ENCODE measurements around the gene SPRN. TPM values are rescaled to one million over a fixed set of nuclear protein-coding genes. Genes with fewer than 3 reads are reported as not detected.
"Not testable (repeated sequence)": the region's sequence is repeated elsewhere in the genome, so short reads cannot be mapped to it uniquely, and the experiment has no call there.

The SPRN gene, protein sequence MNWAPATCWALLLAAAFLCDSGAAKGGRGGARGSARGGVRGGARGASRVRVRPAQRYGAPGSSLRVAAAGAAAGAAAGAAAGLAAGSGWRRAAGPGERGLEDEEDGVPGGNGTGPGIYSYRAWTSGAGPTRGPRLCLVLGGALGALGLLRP
- not detected in 2 replicates for total RNA-seq (2014; rRNA removed; shearing (Covaris generic))

DNA sequence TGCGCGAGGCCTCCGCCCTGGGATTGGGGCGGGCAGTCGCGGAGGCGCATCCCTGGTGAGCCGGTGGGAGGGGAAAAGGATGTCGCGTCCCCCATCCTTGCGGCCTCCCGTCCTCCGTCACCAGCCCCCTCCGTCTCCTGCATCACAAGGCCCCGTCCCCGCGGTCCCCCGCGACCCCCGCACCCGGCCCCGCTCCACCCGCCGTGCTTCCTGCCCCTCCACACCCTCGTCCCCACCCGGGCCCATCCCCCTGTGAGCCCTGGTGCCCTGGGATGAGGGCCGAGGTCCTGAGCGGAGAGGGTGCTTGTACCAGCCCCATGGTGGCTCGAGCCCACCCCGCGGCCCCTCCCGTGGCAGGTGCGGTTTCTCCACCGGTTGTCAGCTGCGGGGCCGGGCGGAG, at the start of gene SPRN:
TSS of gene SPRN (minus strand) at position 25 of the 400 bp plus-strand sequence. CDS start 944 bp downstream, outside the sequence.
- in situ Hi-C loops (cut with HindIII; ENCODE audit: low sequenced_read_pairs), result not testable (repeated sequence)

DNA sequence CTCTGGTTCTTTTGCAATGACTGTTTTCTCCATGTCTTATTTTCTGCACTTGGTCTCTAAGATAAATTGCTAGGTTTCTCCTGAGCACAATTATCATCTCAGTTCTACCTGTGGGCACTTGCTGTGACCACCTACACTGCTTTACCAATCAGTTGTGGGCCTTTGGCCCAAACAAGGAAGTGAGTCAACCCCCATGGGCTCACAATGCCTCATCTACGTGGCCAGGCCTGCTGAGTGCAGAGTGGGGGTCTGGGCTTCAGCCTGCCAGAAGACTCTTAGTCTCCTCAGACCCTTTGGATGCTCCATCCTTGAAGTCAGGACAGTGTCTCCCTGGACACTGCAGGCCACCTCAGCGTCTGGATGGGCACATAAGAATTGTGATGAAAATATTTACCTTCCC, 49.6 kb upstream of the SPRN start:
- in situ Hi-C loops (cut with HindIII; ENCODE audit: low sequenced_read_pairs), result no loop called here
- no peak for DNase-seq (ENCODE audit: low spot score)

More for the DNA sequence above, at the start of gene SPRN:
- not testable (repeated sequence) for DNase-seq (ENCODE audit: low spot score)

- DNase-seq (ENCODE audit: low spot score), result no peak
- in situ Hi-C loops (cut with HindIII; ENCODE audit: low sequenced_read_pairs), result no loop called here
Measured at GRCh38 chr10:133473270-133473669, 48.8 kb upstream of the SPRN start.

DNA sequence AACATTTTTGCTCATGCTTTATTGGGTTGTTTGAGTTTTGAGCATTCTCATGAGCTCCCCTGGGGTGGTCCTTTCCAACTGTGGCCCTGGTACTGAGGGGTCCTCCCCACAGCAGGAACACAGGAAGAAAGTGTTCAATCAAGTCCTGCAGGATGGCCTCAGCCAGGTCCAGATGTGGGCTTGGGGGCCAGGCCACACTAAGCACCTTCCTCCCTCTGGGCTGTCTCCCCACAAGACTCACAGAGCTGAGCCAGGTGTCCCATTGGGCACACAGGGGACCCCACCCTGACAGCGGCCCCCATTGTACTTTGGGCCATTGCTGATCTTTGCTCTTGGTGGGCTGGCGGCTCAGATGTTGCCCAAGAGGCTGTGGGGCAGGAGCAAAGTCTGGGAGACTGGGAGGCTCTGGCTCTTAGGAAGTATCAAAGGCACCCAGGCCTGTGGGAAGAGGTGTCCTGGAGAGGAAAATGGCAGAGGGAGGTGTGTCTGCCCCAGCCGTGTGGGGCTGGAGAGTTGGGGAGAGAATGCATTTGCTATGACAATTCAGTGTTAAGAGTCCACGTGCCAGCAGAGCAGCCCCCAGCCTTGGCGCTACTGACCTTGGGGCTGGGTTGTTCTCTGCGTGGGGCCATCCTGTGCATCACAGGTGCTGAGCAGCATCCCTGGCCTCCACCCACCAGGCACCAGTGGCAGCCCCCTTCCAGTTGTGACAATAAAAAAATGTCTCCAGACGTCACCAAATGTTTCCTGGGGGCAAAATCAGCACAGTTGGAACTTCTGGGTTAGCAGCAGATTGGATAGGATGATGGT, 47.1 kb upstream of the SPRN start:
- DNase-seq (ENCODE audit: low spot score), result no peak
- in situ Hi-C loops (cut with HindIII; ENCODE audit: low sequenced_read_pairs), result no loop called here

DNA sequence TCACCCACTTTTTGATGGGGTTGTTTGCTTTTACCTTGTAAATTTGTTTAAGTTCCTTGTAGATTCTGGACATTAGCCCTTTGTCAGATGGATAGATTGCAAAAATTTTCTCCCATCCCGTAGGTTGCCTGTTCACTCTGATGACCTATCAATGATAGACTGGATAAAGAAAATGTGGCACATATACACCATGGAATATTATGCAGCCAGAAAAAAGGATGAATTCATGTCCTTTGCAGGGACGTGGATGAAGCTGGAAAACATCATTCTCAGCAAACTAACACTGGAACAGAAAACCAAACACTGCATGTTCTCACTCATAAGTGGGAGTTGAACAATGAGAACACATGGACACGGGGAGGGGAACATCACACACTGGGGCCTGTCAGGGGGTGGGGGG, 44.8 kb upstream of the SPRN start:
- in situ Hi-C loops (cut with HindIII; ENCODE audit: low sequenced_read_pairs), result not testable (repeated sequence)

DNA sequence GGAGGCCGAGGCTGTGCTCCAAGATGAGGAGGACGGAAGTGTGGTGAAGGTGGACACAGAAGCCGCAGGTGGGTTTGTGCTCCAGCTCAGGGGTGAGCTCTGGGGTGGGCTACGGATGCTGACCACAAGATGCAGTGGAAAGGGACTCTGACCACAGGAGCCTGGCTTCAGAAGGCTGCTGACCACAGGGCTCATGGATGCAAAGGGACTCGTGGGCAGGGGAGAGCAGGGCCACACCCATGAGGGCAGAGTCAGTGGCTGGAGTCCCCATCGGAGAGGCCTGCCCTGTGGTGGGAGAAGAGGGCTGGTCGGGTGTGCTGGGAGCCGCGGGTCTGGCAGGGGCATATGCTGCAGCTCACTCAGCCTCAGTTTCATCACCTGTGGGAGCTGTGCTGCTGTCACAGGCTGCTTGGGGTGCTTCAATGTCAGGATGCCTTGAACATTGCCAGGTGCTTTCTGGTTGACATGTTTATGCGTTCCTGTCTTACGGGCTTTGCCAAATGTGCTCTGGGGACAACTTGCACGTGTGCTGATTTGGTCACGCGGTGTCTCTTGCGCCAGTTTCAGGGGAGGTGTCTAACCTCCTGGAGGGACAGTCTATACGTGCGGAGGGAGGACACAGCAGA, 43.0 kb upstream of the SPRN start:
- no peak for DNase-seq (ENCODE audit: low spot score)
- in situ Hi-C loops (cut with HindIII; ENCODE audit: low sequenced_read_pairs), result no loop called here

More for the DNA sequence above, 44.8 kb upstream of the SPRN start:
- DNase-seq (ENCODE audit: low spot score), result not testable (repeated sequence)

DNA sequence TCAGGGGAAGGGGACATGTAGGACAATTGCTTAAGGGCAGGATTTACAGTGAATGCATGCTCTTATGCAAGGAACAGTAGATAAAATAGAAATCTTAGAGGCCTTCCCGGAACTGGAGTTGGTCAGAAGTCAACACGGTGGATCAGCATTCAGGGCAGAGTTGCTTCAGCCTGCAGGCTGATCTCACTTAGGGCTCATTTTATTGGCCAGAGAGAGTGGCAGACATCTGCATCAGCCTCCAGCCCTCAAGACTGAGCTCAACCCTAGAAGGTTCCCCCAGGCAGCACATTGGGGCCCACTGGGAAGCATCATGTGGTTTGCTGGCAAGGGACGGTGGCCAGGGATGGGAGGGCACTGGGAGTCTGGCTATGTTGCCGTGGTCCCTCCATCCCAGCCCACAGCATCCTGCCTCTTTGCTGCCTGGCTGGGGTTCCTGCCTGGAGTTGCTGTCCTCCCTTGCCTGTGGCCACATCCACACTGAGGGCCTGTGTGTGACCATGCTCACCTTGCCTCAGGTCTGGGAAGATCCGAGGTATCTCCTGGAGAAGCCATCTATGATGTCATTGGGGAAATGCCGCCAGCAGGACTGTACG, 42.4 kb upstream of the SPRN start:
- in situ Hi-C loops (cut with HindIII; ENCODE audit: low sequenced_read_pairs), result no loop called here
- no peak for DNase-seq (ENCODE audit: low spot score)

DNA sequence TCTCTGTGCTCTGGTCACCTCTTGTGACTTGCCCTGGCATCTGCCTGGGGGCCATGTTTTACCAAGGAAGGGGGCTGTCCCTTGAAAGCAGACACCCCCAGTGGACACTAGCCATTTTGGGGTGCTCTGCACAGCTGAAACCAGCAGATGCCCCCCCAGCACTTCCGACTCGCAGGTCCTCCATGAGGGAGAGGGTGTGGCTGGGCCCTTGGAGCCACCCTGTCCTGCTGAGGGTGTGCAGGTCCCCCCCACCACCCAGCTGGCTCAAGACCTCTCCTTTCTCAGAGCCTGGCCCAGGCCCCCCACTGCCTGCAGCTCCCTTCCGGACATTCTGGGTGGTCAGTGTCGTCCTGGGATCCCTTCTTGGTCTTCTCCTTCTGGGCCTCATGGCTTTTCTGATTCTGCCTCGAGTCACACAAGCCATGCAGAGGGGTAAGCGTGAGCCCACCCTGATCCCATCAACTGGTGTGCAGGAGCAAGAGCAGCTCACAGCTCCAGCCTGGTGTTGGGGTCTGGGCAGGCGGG, 41.6 kb upstream of the SPRN start:
- in situ Hi-C loops (cut with HindIII; ENCODE audit: low sequenced_read_pairs), result no loop called here
- no peak for DNase-seq (ENCODE audit: low spot score)

GRCh38 chr10:133465191-133465949, 40.9 kb upstream of the SPRN start:
- in situ Hi-C loops (cut with HindIII; ENCODE audit: low sequenced_read_pairs), result no loop called here
- DNase-seq (ENCODE audit: low spot score), result no peak

- in situ Hi-C loops (cut with HindIII; ENCODE audit: low sequenced_read_pairs), result no loop called here
Measured at GRCh38 chr10:133464582-133465031, 40.2 kb upstream of the SPRN start.

DNA sequence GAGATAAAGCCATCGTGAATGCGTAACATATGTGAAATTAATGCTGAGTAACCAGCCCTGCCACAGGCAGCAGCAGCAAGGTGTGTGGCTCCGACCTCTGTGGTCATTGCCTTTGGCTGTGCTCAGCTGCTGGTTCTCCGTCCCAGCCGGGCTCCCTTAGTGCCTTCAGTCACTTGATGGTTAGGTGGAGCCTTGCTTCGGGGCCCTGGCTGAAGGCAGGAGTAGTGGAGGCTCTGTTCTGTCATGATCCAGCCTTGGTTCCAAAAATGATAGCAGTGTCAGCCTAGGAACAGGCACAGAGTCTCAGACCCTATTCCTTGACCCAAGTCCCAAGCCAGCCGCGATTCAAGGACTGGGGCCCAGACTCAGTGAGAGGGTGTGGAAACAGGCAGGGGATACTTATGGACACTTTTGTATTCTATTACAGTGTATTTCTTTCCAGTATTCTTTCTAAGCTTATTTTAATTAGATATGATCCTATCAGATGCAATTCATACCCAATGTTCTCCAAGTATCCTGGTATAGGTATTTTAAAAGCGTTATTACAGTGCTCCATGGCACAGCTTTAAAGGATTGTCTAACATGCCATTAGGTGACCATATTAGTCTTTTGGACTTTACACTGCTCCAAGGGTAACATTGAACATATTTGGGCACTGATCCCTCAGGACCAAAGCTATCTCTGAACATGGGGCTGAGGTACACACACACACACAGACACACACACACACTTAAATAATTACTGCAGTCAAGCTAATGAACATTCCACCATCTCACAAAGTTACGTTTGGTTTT, 38.3 kb upstream of the SPRN start:
- peak; percentile 23 for DNase-seq (ENCODE audit: low spot score)
- in situ Hi-C loops (cut with HindIII; ENCODE audit: low sequenced_read_pairs), result no loop called here

More at GRCh38 chr10:133464582-133465031, 40.2 kb upstream of the SPRN start:
- no peak for DNase-seq (ENCODE audit: low spot score)

DNA sequence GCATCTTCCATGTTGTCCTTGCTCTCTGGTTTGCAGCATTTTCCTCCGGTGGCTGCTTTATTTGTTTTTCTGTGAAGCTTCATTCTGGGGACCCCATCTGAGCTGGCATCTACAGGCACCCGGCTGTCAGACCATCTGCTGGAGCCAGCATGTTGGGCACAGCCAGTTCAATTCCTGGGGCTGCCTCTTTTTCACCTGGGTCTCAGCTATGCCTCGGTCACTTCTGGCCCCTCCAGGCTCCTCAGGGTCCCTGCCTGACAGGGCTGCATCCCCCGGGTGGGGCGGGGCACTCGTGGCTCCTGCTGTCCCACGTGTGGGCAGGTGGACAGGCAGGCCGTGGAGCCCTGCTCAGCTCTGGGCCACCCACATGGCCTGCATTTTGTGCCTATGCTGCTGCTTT, 37.4 kb upstream of the SPRN start:
- peak; percentile 94 for DNase-seq (ENCODE audit: low spot score)
- in situ Hi-C loops (cut with HindIII; ENCODE audit: low sequenced_read_pairs), result no loop called here

- peak; percentile 2 for DNase-seq (ENCODE audit: low spot score)
- in situ Hi-C loops (cut with HindIII; ENCODE audit: low sequenced_read_pairs), result no loop called here
Measured at GRCh38 chr10:133461027-133461426, 36.6 kb upstream of the SPRN start.

DNA sequence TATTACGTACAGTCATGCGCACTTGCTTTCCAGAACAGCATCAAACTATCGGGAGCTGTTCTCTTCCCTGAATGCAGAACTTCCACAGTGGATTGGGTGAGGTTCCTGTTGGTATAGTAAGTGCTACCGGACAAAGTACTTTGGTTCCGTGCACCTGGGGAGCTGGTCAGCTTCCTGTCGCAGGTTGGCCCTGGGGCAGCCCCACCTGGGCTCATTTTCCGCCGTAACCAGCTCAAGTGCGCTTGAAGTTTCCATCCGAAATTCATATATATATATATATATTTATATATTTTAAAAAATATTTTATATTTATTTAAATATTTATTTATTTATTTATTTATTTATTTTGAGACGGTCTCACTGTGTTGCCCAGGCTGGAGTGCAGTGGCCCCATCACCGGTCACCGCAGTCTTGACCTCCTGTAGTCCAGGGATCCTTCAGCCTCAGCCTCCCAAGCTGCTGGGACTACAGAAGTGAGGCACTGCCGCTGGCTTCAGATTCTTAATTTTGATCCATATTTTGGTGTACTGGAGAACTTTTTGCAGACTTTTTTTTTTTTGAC, 35.9 kb upstream of the SPRN start:
- DNase-seq (ENCODE audit: low spot score), result no peak
- in situ Hi-C loops (cut with HindIII; ENCODE audit: low sequenced_read_pairs), result no loop called here

- no peak for DNase-seq (ENCODE audit: low spot score)
- in situ Hi-C loops (cut with HindIII; ENCODE audit: low sequenced_read_pairs), result no loop called here
Measured at GRCh38 chr10:133459454-133460207, 35.2 kb upstream of the SPRN start.

GRCh38 chr10:133458710-133459453, 34.5 kb upstream of the SPRN start:
- in situ Hi-C loops (cut with HindIII; ENCODE audit: low sequenced_read_pairs), result no loop called here
- peak; percentile 19 for DNase-seq (ENCODE audit: low spot score)

Data from G401 (cell line).